GM18519 (cell line): ENCODE data around the gene ESPN.

Experiments used
- ATAC-seq: cut with Tn5 transposase; IDR thresholded peaks from one replicate; pipeline ENCODE4 v1.9.1; 2021; ENCODE audit warnings: mild to moderate bottlenecking, moderate library complexity; ENCODE audit not compliant: unreplicated experiment, low FRiP score

ESPN gene

GRCh38 chr1:6495540-6496364, 71.2 kb downstream of the ESPN start:
- no peak for ATAC-seq

GRCh38 chr1:6496365-6496721, 71.8 kb downstream of the ESPN start:
- no peak for ATAC-seq

GRCh38 chr1:6496890-6497214, 72.3 kb downstream of the ESPN start:
- no peak for ATAC-seq

GRCh38 chr1:6497215-6497866, 72.8 kb downstream of the ESPN start:
- no peak for ATAC-seq

GRCh38 chr1:6497867-6498575, 73.4 kb downstream of the ESPN start:
- ATAC-seq, result no peak

- ATAC-seq, result no peak
These were observed 74.1 kb downstream of the ESPN start for GRCh38 chr1:6498576-6499111.

GRCh38 chr1:6499296-6499695, 74.7 kb downstream of the ESPN start:
- ATAC-seq, result no peak

- no peak for ATAC-seq
These were observed 76.1 kb downstream of the ESPN start for GRCh38 chr1:6500544-6501278.

- no peak for ATAC-seq
These were observed 76.8 kb downstream of the ESPN start for GRCh38 chr1:6501279-6501813.

GRCh38 chr1:6502000-6502891, 77.7 kb downstream of the ESPN start:
- ATAC-seq, result no peak

- no peak for ATAC-seq
These were observed 79.5 kb downstream of the ESPN start for GRCh38 chr1:6503884-6504602.

GRCh38 chr1:6504887-6505286, 80.3 kb downstream of the ESPN start:
- ATAC-seq, result no peak

- ATAC-seq, result no peak
These were observed 81.0 kb downstream of the ESPN start for GRCh38 chr1:6505367-6506209.

- ATAC-seq, result no peak
These were observed 81.8 kb downstream of the ESPN start for GRCh38 chr1:6506210-6507036.

GRCh38 chr1:6507037-6507428, 82.5 kb downstream of the ESPN start:
- ATAC-seq, result no peak

GRCh38 chr1:6507461-6507911, 82.9 kb downstream of the ESPN start:
- no peak for ATAC-seq
